Measurements from ENCODE around the gene BMP3.

The BMP3 gene

DNA sequence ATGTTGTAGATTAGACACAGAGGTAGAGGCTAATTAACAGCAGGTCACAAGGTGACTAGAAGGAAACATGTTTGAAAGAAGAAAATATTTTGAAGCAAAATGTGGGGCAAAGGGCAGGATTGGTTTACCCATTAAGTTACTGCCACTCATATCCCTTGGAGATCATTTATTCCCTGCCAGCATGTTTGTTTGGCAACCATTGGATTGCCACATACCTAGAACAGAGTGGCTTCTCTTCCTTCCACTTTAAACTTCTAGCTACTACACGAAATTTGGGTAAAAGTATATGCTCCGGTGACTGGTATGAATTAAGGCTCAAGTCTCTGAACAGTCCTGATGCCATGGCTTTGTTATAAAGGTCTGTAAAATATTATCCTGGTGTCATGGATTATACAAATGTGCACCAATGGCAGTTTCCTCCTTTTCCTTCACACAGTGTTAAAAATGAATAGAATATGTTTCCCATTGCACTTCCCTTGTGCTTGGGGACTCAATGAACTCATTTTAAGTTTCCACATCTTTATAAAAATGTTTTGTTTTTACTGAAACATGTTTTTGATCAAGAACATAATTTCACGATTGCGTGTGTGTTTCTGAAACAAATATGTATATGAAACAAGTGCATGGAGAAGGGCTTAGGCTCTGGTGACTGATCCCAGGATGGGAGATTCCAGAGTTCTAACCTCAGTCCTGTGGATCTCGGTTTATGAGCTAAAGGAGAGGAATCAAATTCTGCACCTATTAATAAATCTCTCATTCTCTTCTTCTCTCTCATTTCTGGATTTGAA, 12.3 kb downstream of the BMP3 start:
- DNase-seq, result no peak

DNA sequence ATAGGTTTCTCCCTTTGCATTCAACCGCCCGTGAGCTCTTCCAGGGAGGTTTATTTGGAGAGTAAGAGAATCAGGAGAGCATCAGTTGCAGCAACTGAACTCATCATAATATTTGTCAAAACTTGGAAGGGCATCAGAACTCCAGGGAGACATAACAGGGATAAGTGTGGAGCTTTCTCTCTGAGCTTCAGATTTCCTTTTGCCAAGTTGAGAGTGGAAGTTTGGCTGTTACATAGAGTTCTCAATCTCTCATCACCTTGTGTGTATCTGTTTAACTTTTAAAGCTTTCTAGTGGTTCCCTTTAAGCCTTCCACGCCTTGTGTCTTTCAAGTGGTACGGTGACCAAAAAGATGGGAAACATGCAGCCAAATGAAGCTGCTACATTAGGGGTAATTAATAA, 18.8 kb downstream of the BMP3 start:
- DNase-seq, result no peak

DNA sequence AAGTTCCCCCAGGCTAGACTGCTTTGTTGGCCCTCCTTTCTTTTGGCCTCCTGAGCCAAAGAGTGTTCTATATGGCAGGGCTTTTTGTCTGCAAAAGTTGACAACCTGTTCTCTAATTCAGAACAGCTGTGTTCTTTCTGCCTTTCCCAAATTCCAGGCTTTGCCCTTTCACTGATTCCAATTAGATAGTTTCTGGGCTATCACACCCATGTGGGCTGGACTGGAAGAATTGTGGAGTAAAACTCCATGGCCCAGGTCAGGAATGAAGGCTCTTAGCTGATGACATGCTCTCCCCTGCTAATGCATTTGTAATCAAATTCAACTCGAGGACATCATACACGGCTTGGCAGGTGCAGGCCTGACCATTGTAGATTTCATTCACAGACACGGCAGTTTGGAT, 19.4 kb downstream of the BMP3 start:
- no peak for DNase-seq

DNA sequence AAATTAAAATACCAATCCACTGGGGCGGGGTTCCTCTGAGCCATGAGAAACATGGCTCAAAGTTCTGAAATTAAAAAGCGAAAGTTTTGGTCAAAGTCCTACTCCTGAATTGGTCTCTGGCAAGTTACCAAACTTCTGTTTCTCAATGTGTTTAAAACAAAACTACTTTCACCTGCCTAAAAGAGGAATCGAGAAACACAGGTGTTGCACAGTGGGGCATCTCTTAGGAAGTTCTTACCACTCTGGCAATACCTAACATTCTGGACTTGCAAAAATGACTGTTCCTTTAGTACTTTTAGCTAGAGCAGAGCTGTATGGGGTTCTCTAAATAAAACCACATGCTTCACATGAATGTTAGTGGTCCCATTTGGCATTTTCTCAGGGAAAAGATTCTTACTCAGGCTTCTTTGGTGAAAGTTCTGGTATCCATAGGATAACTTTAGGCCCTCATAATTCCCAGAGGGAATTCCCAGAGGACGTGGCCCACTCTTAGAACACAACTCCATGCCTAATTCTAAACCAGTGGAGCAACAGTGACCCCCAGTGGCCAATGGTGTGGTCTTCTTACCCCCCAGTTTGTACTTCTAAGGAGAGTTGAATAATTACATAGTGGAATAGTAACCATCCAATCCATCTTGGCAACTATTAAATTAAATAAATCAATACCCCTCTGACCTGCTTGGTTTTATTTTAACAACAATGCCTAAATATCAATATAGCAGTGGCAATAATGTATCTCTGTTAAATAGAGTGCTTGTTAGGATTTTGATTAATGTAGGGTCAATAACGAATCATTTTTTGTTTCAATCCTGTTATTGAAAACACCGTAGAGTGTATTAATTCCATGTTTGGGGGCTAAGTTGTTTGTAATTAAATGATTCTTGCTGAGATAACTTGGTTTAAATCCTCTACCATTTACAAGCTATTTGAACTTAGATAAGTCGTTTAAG, 21.9 kb downstream of the BMP3 start:
- peak; percentile 34 to 66 for DNase-seq

DNA sequence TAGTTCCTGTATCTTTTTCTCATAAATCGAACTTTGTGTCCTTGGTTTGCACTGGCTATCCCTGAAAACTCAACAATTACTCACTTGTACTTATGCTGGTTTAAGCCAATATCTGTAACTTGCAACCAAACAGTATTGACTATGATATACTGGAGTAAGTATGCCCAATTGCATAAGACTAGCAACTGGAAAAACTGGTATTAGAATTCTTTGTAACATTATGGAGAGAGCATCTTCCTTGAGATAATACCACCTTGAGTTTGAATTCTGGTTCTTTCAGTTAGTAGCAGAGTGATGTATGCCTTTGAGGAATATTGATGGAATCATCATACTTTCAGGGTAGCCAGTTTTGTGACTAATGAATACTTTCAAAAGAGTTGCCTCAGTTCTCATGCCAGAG, 28.1 kb downstream of the BMP3 start:
- no peak for DNase-seq

DNA sequence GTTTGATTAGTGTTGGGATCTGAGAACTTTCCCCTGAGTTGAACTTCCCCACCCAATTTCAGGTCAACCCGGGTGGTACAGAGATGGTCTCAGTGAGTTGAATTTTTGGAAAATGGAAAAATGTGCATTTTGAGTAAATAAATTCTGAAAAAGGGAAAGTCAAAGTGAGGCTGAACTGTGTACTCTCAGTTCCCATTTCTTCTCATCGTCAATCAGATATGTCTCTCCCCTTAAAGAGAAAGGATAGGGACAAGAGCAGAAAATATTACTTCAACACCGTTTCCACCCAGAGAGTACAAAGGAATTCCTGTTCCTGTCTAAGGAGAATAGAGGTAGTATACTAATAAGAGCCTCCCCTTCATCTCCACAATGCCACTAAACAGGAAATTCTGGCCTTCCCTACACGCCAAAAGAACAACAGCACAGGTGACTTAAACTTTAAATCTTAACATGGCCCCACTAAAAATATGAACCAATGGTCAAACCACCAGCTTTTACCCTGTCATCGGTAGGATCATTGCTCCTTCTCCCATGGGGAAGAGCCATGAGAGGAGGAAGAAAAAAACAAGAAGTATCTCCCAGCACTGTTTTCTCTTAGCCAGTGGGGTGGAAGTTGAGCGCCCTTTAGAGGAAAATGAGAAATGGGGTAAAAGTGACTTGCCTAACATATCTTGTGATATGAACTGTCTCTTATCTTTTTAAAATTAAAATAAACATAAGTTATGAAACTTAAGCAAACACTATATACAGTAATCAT, 30.3 kb downstream of the BMP3 start:
- no peak for DNase-seq

DNA sequence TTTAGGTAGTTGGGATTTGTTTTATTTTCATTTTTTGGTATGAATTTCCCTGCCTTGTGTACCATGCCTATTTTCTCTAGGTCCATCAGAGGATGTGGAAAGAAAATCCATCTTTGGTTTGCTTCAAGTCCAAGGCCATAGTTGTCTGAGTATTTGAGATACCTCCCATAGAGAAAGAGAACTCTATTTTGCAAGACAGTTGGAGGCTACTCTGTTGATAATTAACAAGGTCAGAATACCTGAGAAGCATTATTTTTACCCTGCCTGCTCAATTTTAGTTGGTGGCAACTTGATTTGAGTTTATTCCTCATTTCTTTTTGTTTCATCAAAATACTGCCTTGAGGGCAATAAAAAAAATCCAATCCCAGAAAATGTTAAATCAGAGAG, 30.8 kb downstream of the BMP3 start:
- DNase-seq, result no peak

DNA sequence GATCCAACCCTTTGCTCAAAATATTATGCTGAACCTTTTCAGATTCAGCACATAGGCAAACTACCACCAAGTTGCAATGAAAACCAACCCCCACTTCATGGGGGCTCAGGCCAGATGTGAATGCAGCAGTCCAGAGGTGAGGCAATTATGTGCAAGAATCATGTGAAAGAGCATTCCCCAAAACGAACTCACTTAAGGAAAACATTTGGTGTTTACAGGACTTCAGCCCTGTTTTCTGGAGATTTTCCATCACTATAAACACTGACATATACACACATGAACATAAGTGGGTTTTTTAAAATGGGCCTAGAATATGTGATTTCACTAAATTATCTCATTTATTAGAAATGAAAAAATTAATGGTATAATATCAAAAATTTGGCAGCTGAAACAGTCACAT, 31.5 kb downstream of the BMP3 start:
- DNase-seq, result no peak

DNA sequence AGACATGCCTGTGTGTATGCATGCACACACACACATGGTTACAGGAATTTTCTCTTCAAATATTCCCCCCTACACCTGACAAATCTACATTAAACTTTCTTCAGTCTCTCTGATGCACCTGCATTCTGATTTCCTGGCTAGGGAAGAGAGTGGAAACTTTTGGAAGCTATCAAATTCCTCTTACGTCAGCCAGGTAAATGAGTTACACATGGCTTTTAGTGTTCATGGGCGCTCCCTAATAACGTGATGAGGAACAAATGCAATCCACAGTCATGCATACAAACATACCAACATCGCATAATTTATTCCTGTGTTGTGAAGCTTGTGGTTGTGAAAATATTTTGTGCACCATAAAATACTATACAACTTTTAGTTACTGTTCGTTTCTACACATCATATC, 34.9 kb downstream of the BMP3 start:
- no peak for DNase-seq

DNA sequence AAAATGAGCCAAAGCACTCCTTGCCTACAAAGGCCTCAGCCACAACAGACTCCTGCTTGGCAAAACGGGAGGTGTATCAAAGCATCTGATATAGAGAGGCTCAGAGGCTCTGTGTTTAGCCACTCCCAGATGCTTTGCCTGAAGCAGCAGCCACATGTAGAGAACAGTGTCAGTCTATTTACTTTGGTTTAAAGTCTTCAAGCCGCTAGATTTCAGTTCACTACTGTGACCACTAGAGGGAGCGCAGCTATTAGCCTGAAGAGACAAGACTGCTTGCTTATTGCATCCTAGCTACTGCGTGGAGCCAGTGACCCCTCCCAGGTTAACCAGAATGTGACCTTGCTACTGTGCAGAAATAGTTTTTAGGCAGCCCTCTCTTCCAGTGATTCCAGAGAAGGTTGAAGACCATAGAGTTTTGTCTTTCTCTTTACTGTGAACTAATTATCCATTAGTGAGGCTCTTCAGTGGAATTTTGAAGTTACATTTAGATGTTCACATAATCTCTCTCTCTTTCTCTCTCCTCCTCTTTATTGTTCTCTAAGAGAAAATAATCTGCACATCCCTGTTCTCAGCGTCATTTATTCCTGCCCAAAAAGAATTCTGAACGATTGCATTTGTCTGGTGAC, 39.3 kb downstream of the BMP3 start:
- peak; percentile 80 to 87 for DNase-seq

DNA sequence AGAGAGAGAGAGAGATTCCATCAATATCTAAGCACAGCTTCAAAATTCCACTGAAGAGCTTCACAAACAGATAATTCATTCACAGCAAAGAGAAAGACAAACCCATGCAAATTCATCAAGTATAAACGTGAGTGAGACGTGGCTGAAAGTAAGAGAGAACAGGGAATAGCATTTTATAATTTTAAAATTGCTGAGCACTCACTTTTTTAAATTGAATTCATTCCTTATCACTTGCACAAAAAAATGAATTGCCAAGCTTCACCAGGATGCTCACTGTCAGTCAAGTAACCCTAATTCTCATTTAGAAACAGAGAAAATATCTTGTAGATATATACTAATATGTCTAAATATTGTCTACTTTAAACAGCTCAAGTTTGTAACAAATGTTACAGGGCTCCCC, 40.5 kb downstream of the BMP3 start:
- no peak for DNase-seq

DNA sequence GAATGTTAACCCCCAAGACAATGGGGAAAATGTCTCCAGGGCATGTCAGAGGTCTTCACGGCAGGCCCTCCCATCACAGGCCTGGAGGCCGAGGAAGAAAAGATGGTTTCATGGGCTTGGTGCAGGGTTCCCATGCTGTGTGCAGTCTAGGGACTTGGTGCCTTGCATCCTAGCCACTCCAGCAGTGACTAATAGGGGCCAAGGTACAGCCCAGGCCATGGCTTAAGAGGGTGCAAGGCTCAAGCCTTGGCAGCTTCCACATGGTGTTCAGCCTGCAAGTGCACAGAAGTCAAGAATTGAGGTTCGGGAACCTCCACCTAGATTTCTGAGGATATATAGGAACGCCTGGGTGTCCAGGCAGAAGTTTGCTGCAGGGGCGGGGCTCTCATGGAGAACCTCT, 50.6 kb downstream of the BMP3 start:
- DNase-seq, result no peak

DNA sequence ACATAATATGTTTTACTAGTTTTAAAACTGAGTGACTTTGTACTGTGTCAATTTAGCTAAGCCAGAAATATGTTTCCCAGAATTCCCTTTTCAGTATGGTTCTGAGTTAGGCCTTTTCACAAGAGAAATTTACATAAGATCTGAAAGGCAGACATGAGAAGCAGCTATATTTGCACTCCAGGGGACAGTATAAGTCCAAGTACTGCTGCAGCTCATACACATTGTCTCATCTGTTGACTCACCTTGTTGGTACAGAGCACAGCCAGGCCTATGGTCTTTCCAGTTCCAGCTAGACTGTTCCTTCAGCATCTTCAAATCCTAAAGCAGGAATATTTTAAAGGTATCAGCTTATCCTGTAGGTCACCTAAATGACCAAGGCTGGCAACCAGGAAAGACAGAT, 53.5 kb downstream of the BMP3 start:
- DNase-seq, result peak; percentile 50 to 52

DNA sequence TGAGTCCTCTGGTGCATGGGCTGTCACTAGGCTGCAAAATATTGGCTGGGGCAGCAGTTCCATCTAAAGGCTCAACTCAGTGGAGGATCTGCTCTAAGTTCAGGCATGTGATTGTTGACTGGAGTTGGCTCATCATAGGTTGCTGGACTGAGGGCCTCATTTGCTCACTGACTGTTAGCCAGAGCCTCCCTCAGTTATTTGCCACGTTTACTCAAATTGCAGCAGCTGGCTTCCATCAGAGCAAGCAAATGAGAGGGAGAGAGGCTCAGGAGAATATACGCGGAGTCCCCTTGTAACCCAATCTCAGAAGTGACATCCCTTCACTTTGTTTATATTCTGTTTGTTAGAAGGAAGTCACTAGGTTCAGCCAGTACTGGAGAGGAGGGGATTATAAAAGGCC, 54.1 kb downstream of the BMP3 start:
- DNase-seq, result peak; percentile 14 to 17

DNA sequence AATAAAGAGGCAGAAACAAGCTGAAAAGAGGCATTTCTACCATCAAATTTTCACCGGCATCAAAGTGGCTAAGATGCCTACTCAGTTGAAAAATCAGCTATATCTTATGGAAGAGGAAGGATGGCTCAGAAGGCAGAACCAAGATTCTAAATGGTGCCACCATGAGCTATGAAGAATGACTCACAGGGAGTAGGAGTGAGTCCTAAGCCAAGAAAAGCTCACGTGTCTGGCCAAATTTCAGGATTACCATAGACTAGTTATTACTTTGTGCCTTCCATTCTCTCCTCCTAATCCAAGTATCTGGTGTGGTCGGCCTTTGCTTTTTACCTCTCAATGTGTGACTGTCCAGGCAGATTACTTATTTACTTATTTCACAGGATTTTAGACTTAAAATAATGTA, 54.8 kb downstream of the BMP3 start:
- no peak for DNase-seq

DNA sequence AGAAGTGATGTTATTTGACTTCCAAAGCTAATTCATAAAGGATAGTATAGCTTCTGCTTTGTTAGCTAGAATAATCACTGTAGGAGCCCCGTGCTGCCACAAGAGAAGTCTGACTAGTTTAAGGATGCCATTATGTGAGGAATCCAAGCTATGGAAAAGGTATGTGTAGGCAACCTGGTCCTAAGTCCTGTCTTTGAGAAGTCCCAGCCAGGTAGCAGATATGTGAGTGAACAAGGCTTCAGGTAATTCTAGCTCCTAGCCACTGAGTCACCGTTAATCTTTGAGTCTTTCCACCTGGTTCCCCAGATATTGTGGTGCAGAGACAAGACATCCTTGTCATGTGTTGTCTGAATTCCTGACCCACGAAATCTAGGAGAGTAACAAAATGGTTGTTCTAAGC, 55.5 kb downstream of the BMP3 start:
- DNase-seq, result no peak

DNA sequence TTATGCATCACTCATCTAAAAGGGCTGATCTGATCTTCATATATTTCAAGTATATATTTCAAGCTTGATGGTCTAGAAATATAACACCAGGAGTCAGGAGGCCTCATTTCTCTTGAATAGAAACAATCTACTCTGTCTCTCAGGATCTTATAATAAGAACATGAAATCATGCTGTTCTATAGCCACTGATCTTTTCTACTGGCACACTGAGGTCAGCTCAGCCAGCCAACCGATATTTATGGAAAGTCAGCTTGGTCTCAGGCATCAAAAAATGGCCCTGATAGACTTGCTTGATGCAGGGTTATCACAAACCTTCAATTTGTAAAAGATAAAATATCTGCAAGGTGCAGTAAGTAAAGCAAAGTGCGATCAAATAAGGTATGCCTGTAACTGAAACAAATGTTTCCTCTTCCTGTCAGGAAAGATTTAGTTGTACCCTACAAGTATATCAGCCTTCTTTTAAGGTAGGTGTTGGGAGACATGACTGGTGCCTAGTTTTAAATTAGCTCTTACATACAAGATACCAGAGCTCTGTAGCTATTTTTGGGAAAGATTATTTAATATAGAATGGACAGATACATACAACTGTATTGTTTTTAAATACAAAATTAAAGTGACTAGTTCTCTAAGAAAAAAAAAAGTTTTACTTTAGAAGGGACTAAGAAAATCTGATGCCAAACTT, 63.4 kb downstream of the BMP3 start:
- DNase-seq, result no peak

DNA sequence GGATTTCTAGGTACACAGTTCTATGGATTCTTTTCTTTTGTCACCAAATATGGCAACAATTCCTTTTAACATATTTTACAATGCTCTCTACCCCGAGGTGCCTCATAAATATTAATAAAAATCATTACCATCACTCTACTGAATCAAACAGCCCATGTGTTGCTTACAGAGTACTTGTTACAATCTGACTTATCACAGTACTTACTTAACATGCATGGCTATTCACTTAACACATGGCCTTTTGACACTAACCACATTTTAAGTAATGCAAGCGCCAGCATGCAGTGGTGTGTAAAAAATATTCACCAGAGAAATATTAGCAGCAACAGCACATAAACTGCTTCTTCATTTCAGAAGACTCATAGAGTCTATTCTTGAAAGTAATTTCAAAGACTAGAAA, 64.9 kb downstream of the BMP3 start:
- DNase-seq, result no peak

DNA sequence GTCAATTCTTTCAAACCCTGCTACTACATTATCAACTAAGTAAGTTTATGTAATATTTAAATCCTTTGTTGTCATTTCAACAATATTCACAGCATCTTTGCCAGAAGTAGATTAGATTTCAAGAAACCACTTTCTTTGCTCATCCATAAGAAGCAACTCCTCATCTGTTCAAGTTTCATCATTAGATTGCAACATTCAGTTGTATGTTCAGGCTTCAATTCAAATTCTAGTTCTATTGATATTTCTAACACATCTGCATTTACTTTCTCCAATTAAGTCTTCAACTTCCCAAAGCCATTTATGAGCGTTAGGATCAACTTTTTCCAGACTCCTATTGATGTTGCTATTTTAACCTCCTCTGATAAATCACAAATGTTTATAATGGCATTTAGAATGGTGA, 66.1 kb downstream of the BMP3 start:
- DNase-seq, result no peak

DNA sequence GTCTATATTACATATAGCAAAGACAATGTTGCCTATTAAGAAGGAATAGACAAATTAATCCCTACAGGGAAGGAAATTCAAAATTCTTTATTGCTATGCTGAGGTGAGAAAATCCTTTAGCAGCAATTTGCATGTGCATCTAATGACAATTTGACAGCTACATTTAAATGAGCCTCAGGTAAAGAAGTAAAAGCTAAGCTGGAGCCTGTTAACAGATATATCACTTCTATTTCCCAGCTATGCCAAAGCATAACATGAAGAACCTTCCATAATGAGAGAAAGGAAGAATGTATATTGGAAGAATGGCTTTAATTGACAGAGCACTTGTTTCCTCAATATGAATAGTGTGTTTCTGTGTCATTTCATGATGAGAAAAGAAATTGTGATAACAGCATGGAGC, 71.6 kb downstream of the BMP3 start:
- no peak for DNase-seq

DNA sequence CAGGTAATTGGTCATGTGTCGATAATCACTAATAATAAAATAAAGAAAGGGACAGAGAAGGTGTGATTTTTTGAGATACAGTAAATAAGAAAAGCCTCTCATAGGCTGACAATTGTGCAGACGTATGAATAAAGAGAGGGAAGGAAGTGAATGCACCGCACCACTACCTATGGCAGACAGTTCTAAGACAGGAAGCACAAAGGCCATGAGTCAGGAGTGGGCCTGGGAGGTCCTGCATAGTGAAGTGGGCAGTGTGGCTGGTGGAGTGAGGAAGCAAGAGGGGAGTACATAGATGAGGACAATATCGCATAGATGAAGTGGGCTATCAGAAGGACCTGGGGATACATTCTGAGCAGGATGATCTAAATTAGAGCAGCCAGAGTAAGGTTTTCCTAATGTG, 75.6 kb downstream of the BMP3 start:
- DNase-seq, result no peak
